GM12878 (cell line): Measurements from ENCODE around the gene CEACAM21. TPM values are rescaled to one million over a fixed set of nuclear protein-coding genes. Genes with fewer than 3 reads are reported as not detected.

Experiments
- ATAC-seq: fragments of 200-7000 bp; cut with Tn5 transposase; 3 replicates; pipeline ENCODE4 v1.9.1; 2020; ENCODE audit warnings: mild to moderate bottlenecking, moderate library complexity
- BruUV-seq: library from RNA; stranded (reverse); fragments of 400-500 nt; replicated peaks from 2 replicates; lab custom pipeline; 2021; lab: Mats Ljungman, UMichigan
- CTCF ChIA-PET: fragments of 300-600 bp; sonication (Branson Sonifier 250); formaldehyde crosslinking; extraction: SDS; loops from one replicate; lab custom pipeline; 2021; ENCODE audit warnings: inconsistent platforms; lab: Yijun Ruan, JAX
- POLR2A ChIA-PET: fragments of 350-600 bp; formaldehyde crosslinking; extraction: SDS; loops from one replicate; lab custom pipeline; 2021; ENCODE audit warnings: inconsistent platforms; lab: Charles Lee
- RAD21 ChIA-PET: fragments of 300-600 bp; sonication (Branson Sonifier 250); formaldehyde crosslinking; loops from one replicate; lab custom pipeline; 2023; ENCODE audit warnings: antibody characterized with exemption; ENCODE audit not compliant: unreplicated experiment; lab: Charles Lee
- SMC1A ChIA-PET: fragments of 300-600 bp; sonication (Branson Sonifier 250); formaldehyde crosslinking; loops from one replicate; lab custom pipeline; 2023; ENCODE audit not compliant: unreplicated experiment, uncharacterized antibody; lab: Charles Lee
- DNase-seq: peaks from one replicate; pipeline ENCODE4 v3.0.0-alpha.2; 2011; ENCODE audit warnings: low read depth, low spot score
- FAIRE-seq: peaks from 3 replicates; lab custom pipeline; 2011; peaks lifted over from hg19 to GRCh38; lab: Jason Lieb, UNC
- H2AFZ ChIP-seq: 2 replicates; pipeline ENCODE4 v1.6.0; 2011; ENCODE audit warnings: low read depth, low read length, control low read depth; ENCODE audit not compliant: control insufficient read depth
- H3K27ac ChIP-seq: 2 replicates; pipeline ENCODE4 v1.5.1; 2011; ENCODE audit warnings: control low read depth; ENCODE audit not compliant: control insufficient read depth, insufficient read depth
- H3K27me3 ChIP-seq, 2 experiments: replicated peaks in 1 of 2; 2 replicates each; pipeline versions ENCODE4 v1.6.0 to v1.6.1; 2011; ENCODE audit warnings: low read length in 1 of 2; ENCODE audit not compliant: control insufficient read depth in 2 of 2, insufficient read depth in 2 of 2
- H3K36me3 ChIP-seq, 2 experiments: 2 replicates each; pipeline ENCODE4 v1.5.1; 2011; ENCODE audit warnings: low read length in 1 of 2; ENCODE audit not compliant: control insufficient read depth in 2 of 2, insufficient read depth in 2 of 2
- H3K4me1 ChIP-seq: 2 replicates; pipeline ENCODE4 v1.6.1; 2011; ENCODE audit warnings: mild to moderate bottlenecking, low read length, moderate library complexity, mixed read lengths; ENCODE audit not compliant: control insufficient read depth, insufficient read depth
- H3K4me2 ChIP-seq: 2 replicates; pipeline ENCODE4 v1.6.0; 2011; ENCODE audit warnings: control low read depth; ENCODE audit not compliant: control insufficient read depth, insufficient read depth
- H3K4me3 ChIP-seq: fragments of 200-600 bp; sonication (generic); 2 replicates; pipeline ENCODE4 v1.5.1; 2016
- H3K79me2 ChIP-seq: 2 replicates; pipeline ENCODE4 v1.6.0; 2011; ENCODE audit warnings: low read length; ENCODE audit not compliant: control insufficient read depth, insufficient read depth
- H3K9ac ChIP-seq: 2 replicates; pipeline ENCODE4 v1.8.0; 2011; ENCODE audit warnings: low read length, control low read depth, mixed read lengths; ENCODE audit not compliant: control insufficient read depth, insufficient read depth
- H3K9me3 ChIP-seq: replicated peaks from 3 replicates; pipeline ENCODE4 v1.5.1; 2011; ENCODE audit warnings: mild to moderate bottlenecking, low read length; ENCODE audit not compliant: control insufficient read depth, insufficient read depth
- H4K20me1 ChIP-seq: 2 replicates; pipeline ENCODE4 v1.6.0; 2011; ENCODE audit not compliant: control insufficient read depth, insufficient read depth
- BMI1 ChIP-seq: fragments of 450-650 bp; IDR thresholded peaks from 2 replicates; pipeline ENCODE4 v1.6.1; 2016; ENCODE audit warnings: mild to moderate bottlenecking, moderate library complexity, borderline replicate concordance
- FOXK2 ChIP-seq: fragments of 450-650 bp; IDR thresholded peaks from 2 replicates; pipeline ENCODE4 v1.6.1; 2017; ENCODE audit warnings: mild to moderate bottlenecking, moderate library complexity
- HDGF ChIP-seq: fragments of 450-650 bp; IDR thresholded peaks from 2 replicates; pipeline ENCODE4 v1.6.1; 2016; ENCODE audit warnings: antibody characterized with exemption
- NBN ChIP-seq: fragments of 450-650 bp; IDR thresholded peaks from 2 replicates; pipeline ENCODE4 v1.6.1; 2016
- NFXL1 ChIP-seq: fragments of 450-650 bp; IDR thresholded peaks from 2 replicates; pipeline ENCODE4 v1.6.1; 2017; ENCODE audit warnings: antibody characterized with exemption, mild to moderate bottlenecking, borderline replicate concordance
- POLR2A ChIP-seq: IDR thresholded peaks from 2 replicates; pipeline ENCODE4 v1.6.1; 2011; ENCODE audit warnings: low read depth, mild to moderate bottlenecking, low read length
- SMAD1 ChIP-seq: fragments of 450-650 bp; IDR thresholded peaks from 2 replicates; pipeline ENCODE4 v1.6.1; 2018; ENCODE audit warnings: mild to moderate bottlenecking, low read depth; ENCODE audit not compliant: partially characterized antibody
- SPI1 ChIP-seq: IDR thresholded peaks from 2 replicates; pipeline ENCODE4 v1.6.1; 2011; ENCODE audit warnings: low read depth, mild to moderate bottlenecking, low read length, moderate library complexity, borderline replicate concordance; ENCODE audit not compliant: insufficient read depth
- SRF ChIP-seq, 2 experiments: IDR thresholded peaks; 2 replicates each; pipeline ENCODE4 v1.6.1; 2011; ENCODE audit warnings: low read depth in 2 of 2, low read length in 2 of 2, mild to moderate bottlenecking in 1 of 2, moderate library complexity in 1 of 2
- WRNIP1 ChIP-seq: IDR thresholded peaks from 2 replicates; pipeline ENCODE4 v1.6.1; 2011; ENCODE audit warnings: low read depth, low read length, improper control_type of control experiment, borderline replicate concordance
- WGBS: methylation state at CpG from one replicate; pipeline ENCODE4 v1.1.6; 2016; ENCODE audit warnings: low lambda C conversion rate; ENCODE audit not compliant: insufficient replicate concordance, insufficient coverage; ENCODE audit errors: missing lambda C conversion rate; 5-methylcytosine and 5-hydroxymethylcytosine counted together
- in situ Hi-C: fragments of 300-500 bp; cut with MboI; formaldehyde crosslinking; loops from 9 replicates; pipeline ENCODE4 v1.14.3; 2018; ENCODE audit warnings: mixed read lengths
- intact Hi-C: fragments of 100-400 bp; cut with micrococcal nuclease; formaldehyde crosslinking; loops from one replicate; pipeline ENCODE4 v1.14.2; 2022; ENCODE audit not compliant: unreplicated experiment
- polyA plus RNA-seq, 11 experiments: library from polyadenylated mRNA; depleted of rRNA in 4 of 11; unstranded in 6 of 11; stranded (reverse) in 5 of 11; fragments of >200 nt; fragmentation: Nextera tagmentation in 4 of 11; fragmentation: Illumina TruSeq in 1 of 11; extraction: Ambion mirVana in 4 of 11; extraction: Trizol in 1 of 11; gene quantifications; 1 replicate in 1 of 11; 2 replicates in 10 of 11; pipeline versions ENCODE4 v1.2.1 to v1.2.3, GENCODE V29; 2011 to 2016; ENCODE audit warnings: inconsistent platforms in 2 of 11, missing spikeins in 2 of 11, low read depth in 1 of 11
- total RNA-seq, 4 experiments: library from RNA; depleted of rRNA in 3 of 4; stranded (reverse); fragments of >200 nt in 3 of 4; fragmentation: Illumina TruSeq in 1 of 4; extraction: Trizol in 1 of 4; gene quantifications; 2 replicates each; pipeline versions ENCODE4 v1.2.1 to v1.2.3, GENCODE V29; 2013 to 2021
- TF ChIP-seq, protein P1 (sequence below): fragments of 450-650 bp; formaldehyde crosslinking; IDR thresholded peaks from 2 replicates; pipeline ENCODE4 v1.4.0; 2020; ENCODE audit warnings: mild to moderate bottlenecking, moderate library complexity
- TF ChIP-seq, protein P2 (sequence below): fragments of 450-650 bp; IDR thresholded peaks from 2 replicates; pipeline ENCODE4 v1.6.1; 2016; ENCODE audit warnings: mild to moderate bottlenecking

The CEACAM21 gene
- total and polyA plus RNA-seq, 10 of the 15 experiments (the other 5 are each of a cell fraction or from before 2014, with no cell fraction given), result 0.87 to 13.6 (median 8.1) TPM

DNA sequence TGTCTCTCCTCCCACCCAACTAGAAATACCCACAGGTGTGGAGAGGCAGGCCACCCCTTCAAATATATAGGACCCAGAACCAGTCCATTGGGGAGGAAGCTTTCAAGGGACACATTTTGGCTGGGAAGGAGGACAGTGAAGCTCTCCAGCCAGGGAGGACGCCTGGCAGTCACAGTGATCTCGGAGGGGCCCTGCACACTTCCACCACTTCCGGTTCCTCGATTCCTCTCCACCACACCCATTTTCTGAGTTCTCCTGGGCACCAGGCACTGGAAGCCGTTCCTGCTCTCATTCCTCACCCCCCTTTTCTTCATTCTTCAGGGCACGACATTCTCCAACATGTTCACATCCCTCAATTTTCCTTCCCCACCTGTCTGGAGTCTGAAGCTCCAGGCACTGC lies 30.4 kb upstream of the CEACAM21 start (continued):
- TF ChIP-seq POLR2A (0 out of 2 replicates have a peak, but pooled peaks have one; percentile 36), SMAD1 (no peak)
- TF ChIP-seq, protein P1, sequence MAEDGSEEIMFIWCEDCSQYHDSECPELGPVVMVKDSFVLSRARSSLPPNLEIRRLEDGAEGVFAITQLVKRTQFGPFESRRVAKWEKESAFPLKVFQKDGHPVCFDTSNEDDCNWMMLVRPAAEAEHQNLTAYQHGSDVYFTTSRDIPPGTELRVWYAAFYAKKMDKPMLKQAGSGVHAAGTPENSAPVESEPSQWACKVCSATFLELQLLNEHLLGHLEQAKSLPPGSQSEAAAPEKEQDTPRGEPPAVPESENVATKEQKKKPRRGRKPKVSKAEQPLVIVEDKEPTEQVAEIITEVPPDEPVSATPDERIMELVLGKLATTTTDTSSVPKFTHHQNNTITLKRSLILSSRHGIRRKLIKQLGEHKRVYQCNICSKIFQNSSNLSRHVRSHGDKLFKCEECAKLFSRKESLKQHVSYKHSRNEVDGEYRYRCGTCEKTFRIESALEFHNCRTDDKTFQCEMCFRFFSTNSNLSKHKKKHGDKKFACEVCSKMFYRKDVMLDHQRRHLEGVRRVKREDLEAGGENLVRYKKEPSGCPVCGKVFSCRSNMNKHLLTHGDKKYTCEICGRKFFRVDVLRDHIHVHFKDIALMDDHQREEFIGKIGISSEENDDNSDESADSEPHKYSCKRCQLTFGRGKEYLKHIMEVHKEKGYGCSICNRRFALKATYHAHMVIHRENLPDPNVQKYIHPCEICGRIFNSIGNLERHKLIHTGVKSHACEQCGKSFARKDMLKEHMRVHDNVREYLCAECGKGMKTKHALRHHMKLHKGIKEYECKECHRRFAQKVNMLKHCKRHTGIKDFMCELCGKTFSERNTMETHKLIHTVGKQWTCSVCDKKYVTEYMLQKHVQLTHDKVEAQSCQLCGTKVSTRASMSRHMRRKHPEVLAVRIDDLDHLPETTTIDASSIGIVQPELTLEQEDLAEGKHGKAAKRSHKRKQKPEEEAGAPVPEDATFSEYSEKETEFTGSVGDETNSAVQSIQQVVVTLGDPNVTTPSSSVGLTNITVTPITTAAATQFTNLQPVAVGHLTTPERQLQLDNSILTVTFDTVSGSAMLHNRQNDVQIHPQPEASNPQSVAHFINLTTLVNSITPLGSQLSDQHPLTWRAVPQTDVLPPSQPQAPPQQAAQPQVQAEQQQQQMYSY, result no peak

DNA sequence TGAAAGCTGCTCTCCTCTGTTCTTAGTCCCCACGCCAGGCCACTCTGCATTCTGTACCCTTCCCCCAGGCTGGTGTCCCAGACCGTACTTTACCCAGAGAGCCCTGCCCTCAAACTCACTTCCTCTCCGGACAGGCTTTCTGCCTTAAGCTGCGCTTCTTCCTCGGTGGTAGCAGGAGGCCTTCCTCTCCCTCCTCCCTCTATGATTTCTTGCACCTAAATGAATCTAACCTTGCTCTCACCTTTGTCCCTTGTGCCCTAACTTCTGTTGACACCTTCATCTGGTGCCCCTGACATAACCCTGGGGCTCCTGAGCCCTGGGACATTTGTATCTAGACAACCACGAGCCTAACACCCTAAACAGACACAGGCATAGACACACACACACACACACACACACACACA lies 29.6 kb upstream of the CEACAM21 start:
- H2AFZ ChIP-seq, result peak overlapping the region; percentile 88
- in situ Hi-C loops, result no loop called here
- peak overlapping the region; percentile 72 for H3K4me2 ChIP-seq
- peak overlapping the region; percentile 52 for H3K27ac ChIP-seq
- no peaks in the 10 kb centered on the region for H3K27me3 ChIP-seq
- TF ChIP-seq NBN (peak; percentile 33; the same call in 1 of the 2 replicates), SPI1 (peak; percentile 82; the same call in 1 of the 2 replicates), SRF (IDR thresholded peaks at IDR 0.05; ENCODE audit: low read depth in 2 of 2, low read length in 2 of 2) (0 out of 4 replicates have a peak, but pooled peaks of 1 of the 2 experiments have one; percentile 29), NFXL1 (no peak), FOXK2 (no peak), WRNIP1 (0 out of 2 replicates have a peak, but pooled peaks have one; percentile 40), BMI1 (no peak), HDGF (0 out of 2 replicates have a peak, but pooled peaks have one; percentile 35), POLR2A (peak; percentile 51; the same call in 1 of the 2 replicates)
- TF ChIP-seq, protein P2, sequence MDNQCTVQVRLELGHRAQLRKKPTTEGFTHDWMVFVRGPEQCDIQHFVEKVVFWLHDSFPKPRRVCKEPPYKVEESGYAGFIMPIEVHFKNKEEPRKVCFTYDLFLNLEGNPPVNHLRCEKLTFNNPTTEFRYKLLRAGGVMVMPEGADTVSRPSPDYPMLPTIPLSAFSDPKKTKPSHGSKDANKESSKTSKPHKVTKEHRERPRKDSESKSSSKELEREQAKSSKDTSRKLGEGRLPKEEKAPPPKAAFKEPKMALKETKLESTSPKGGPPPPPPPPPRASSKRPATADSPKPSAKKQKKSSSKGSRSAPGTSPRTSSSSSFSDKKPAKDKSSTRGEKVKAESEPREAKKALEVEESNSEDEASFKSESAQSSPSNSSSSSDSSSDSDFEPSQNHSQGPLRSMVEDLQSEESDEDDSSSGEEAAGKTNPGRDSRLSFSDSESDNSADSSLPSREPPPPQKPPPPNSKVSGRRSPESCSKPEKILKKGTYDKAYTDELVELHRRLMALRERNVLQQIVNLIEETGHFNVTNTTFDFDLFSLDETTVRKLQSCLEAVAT, result 0 out of 2 replicates have a peak, but pooled peaks have one; percentile 13
- RAD21 ChIA-PET, result interaction anchor here (0.6 to 2.2 kb wide), 6 partner anchors 9 to 212 kb away, joined by 4 to 10 read pairs (median 6); no protein-coding TSS in a partner anchor
- ATAC-seq (peak; percentile 66), DNase-seq (no peak), FAIRE-seq (no peak)
- no peaks in the 10 kb centered on the region for H3K36me3 ChIP-seq
- H3K9ac ChIP-seq, result peak overlapping the region; percentile 32; the same call in 1 of the 2 replicates
- 4% methylated on average over 6 of the region's 6 CpGs for WGBS
- SMC1A ChIA-PET, result interaction anchor here (0.7 to 17.5 kb wide), 7 partner anchors 8 to 99 kb away, joined by 3 to 305 read pairs (median 4); no protein-coding TSS in a partner anchor
- BruUV-seq, result no TSS peak
- CTCF ChIA-PET, result interaction anchor here (0.8 to 15.8 kb wide), 7 partner anchors 9 to 97 kb away, joined by 3 to 549 read pairs (median 4); no protein-coding TSS in a partner anchor
- peaks cover 22% of the 10 kb centered on the region for H3K4me1 ChIP-seq
- no peaks in the 10 kb centered on the region for H3K9me3 ChIP-seq
- H4K20me1 ChIP-seq, result no peaks in the 10 kb centered on the region
- H3K79me2 ChIP-seq, result peaks cover 23% of the 10 kb centered on the region
- intact Hi-C loops, result no loop called here
- POLR2A ChIA-PET, result interaction anchor here (0.6 to 4.2 kb wide), 5 partner anchors 7 to 284 kb away, joined by 3 to 14 read pairs (median 3); partner anchors contain the start of gene CEACAM21
- peak overlapping the region; percentile 23; the same call in 1 of the 2 replicates for H3K4me3 ChIP-seq
